Right lobe of liver (tissue), 6 donors: ENCODE results near the gene HOXB6. TPM values are rescaled to one million over a fixed set of nuclear protein-coding genes. Genes with fewer than 3 reads are reported as not detected.
A peak's percentile ranks its signal among the peaks of the same experiment; 100 is the strongest.

ENCODE experiments used
- ATAC-seq, 4 donors: fragments of 200-7000 bp; cut with Tn5 transposase; one replicate each; pipeline ENCODE4 v1.9.1; 2020; ENCODE audit warnings: mild to moderate bottlenecking in 4 of 4, moderate library complexity in 4 of 4
- DNase-seq, 3 donors: peaks; one replicate each; pipeline ENCODE4 v3.0.0-alpha.2; 2020
- H3K27ac ChIP-seq, 3 donors: fragments of 200-600 bp; one replicate each; pipeline ENCODE4 v1.8.0; 2022
- H3K27me3 ChIP-seq, 2 donors: fragments of 200-600 bp; one replicate each; pipeline ENCODE4 v1.8.0; 2022
- H3K36me3 ChIP-seq, 4 donors: fragments of 200-600 bp; sonication (generic) in 1 of 4; one replicate each; pipeline versions ENCODE4 v1.5.1 to v1.8.0; 2017 to 2022; ENCODE audit warnings: control low read depth in 1 of 4
- H3K4me1 ChIP-seq, 4 donors: fragments of 200-600 bp; sonication (generic) in 1 of 4; one replicate each; pipeline versions ENCODE4 v1.5.1 to v1.8.0; 2017 to 2022; ENCODE audit warnings: control low read depth in 1 of 4
- H3K4me3 ChIP-seq, 3 donors: fragments of 200-600 bp; one replicate each; pipeline ENCODE4 v1.8.0; 2022
- H3K9me3 ChIP-seq, 4 donors: fragments of 200-600 bp; sonication (generic) in 1 of 4; one replicate each; pipeline versions ENCODE4 v1.5.1 to v1.8.0; 2017 to 2022; ENCODE audit warnings: control low read depth in 1 of 4
- POLR2A ChIP-seq: fragments of 450-650 bp; IDR thresholded peaks from one replicate; pipeline ENCODE4 v1.6.1; 2017; ENCODE audit warnings: antibody characterized with exemption, mild to moderate bottlenecking
- whole genome bisulfite sequencing: methylation state at CpG from one replicate; pipeline ENCODE4 v1.1.6; 2018; ENCODE audit warnings: low coverage, low lambda C conversion rate; ENCODE audit not compliant: insufficient coverage; ENCODE audit errors: missing lambda C conversion rate; 5-methylcytosine and 5-hydroxymethylcytosine counted together
- intact Hi-C, 2 donors: fragments of 100-400 bp; cut with DNase I; formaldehyde crosslinking; loops; one replicate each; pipeline versions ENCODE4 v1.11.2 to v1.14.1; 2022
- total RNA-seq, 6 experiments: library from RNA; depleted of rRNA in 2 of 6; stranded (reverse); fragments of >200 nt in 2 of 6; fragmentation: NEBNext Ultra II Directional in 3 of 6; extraction: Animal tissue kit (Norgen Biotek cat#: 25700) in 3 of 6; gene quantifications; one replicate each; pipeline versions ENCODE4 v1.1.0 to v1.2.4, GENCODE V29; 2016 to 2023
- TF ChIP-seq, protein P1 (sequence below), 4 donors: fragments of 200-600 bp in 3 of 4; fragments of 450-650 bp in 1 of 4; IDR thresholded peaks; one replicate each; pipeline versions ENCODE4 v1.5.1 to v1.8.0; 2016 to 2022; ENCODE audit warnings: antibody characterized with exemption in 4 of 4, mild to moderate bottlenecking in 2 of 4
- donor health status: DM: no; HTN: yes; CAD: no.
- donor health status: DM: no; HTN: no; CAD: no.
- donor health status: DM: no; HTN: no; CAD: no.
- donor health status: DM: no; HTN: yes; CAD: no.
- donor health status: DM: no; HTN: yes; CAD: no.

HOXB6 gene
- total RNA-seq, 6 experiments from 2014 or later, result 0.18 to 0.83 (median 0.56) TPM

DNA sequence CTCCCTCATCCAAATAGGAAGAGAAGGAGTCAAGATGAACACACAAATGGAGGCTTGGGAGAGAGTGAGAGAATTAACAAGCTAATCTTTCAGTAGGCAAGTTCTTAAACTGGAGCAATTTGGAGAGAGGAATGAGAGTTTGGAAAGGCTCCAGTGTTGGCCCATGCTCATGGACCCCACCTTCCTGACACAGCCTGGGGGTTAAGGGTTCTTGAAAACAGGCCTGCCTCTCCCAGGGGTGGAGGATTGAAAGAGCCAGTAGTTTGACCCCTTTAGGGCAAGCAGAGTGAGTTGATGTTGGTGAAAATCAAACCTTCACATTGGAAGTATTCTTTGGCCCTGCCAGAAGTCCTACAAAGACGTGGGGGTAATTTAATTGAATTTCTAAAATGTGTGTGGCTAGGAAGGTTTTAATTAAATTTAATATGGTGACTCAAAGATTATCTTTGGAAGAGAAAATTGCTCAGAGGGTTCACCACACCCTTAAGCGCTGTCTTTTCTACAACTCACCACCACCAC lies 20.5 kb downstream of the HOXB6 start:
- Histone ChIP-seq H3K4me3 (no peak overlapping the region), H3K36me3 (no peaks in the 10 kb centered on the region), H3K9me3 (no peaks in the 10 kb centered on the region), H3K27ac (no peak overlapping the region), H3K4me1 (peaks cover 0 to 13% (median 4%) of the 10 kb centered on the region in 4 donors), H3K27me3 (peaks cover 0 to 52% of the 10 kb centered on the region in 2 donors)
- DNase-seq, result no peak
- no peak for ATAC-seq
- 15% methylated on average over 2 of the region's 2 CpGs for WGBS
- intact Hi-C loops, result no loop called here
- TF ChIP-seq POLR2A, result no peak
- TF ChIP-seq, protein P1, sequence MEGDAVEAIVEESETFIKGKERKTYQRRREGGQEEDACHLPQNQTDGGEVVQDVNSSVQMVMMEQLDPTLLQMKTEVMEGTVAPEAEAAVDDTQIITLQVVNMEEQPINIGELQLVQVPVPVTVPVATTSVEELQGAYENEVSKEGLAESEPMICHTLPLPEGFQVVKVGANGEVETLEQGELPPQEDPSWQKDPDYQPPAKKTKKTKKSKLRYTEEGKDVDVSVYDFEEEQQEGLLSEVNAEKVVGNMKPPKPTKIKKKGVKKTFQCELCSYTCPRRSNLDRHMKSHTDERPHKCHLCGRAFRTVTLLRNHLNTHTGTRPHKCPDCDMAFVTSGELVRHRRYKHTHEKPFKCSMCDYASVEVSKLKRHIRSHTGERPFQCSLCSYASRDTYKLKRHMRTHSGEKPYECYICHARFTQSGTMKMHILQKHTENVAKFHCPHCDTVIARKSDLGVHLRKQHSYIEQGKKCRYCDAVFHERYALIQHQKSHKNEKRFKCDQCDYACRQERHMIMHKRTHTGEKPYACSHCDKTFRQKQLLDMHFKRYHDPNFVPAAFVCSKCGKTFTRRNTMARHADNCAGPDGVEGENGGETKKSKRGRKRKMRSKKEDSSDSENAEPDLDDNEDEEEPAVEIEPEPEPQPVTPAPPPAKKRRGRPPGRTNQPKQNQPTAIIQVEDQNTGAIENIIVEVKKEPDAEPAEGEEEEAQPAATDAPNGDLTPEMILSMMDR (IDR thresholded peaks at IDR 0.05), result no peak

DNA sequence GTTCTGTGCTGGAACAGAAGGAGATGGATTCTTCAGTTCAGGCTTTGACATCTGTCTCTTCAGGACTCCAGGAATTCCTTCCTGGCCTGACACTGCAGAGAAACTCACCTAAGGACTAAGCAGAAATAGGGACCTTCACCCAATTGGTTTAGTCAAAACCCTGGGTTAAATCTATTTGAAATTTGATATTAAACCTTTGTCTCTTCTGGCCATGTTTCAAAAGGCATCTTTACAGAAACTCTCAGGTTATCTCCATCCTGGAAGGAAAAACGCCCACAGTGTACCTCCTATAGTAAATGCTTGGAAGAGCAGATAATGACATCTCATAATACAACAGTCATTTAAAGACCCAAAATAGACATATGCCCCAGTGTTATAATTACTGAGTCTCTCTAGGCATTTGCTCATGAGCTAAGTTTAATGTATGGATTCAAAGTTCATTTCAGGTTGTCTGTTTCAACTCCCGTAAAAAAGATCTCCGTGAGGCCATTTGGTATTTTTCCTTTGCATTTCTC lies 21.0 kb downstream of the HOXB6 start:
- ATAC-seq, result no peak
- 24% methylated on average over 3 of the region's 3 CpGs for WGBS

DNA sequence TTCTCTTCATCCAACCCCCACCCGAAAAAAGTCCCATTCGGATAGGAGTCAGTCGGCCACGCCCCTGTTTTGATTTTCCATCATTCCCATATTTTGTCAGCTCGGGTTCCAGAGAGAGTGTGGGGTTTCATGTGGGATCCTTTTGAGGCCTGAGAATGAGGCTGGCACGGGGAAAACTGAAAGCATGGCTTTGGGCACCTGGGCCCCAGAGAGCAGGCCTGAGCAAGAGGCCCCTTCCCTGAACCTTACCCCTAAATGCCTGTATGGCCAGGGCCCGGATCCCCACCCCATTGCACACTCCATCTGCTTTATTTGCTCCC lies 22.1 kb downstream of the HOXB6 start:
- Histone ChIP-seq H3K9me3 (no peaks in the 10 kb centered on the region), H3K27ac (peak overlapping the region; percentile 77 to 91 (median 78)), H3K4me3 (peak overlapping the region in 1 of 3 donors; percentile 41), H3K4me1 (peaks cover 0 to 13% (median 4%) of the 10 kb centered on the region in 4 donors), H3K36me3 (no peaks in the 10 kb centered on the region), H3K27me3 (peaks cover 0 to 55% of the 10 kb centered on the region in 2 donors)
- DNase-seq (no peak), ATAC-seq (no peak)
- TF ChIP-seq POLR2A, result no peak
- TF ChIP-seq, protein P1 (IDR thresholded peaks at IDR 0.05), result no peak
- intact Hi-C loops, result no loop called here
- 7% methylated on average over 7 of the region's 7 CpGs for WGBS

More for the DNA sequence above, 21.0 kb downstream of the HOXB6 start:
- H3K27ac ChIP-seq, result no peak overlapping the region
- intact Hi-C loops, result no loop called here
- no peak overlapping the region for H3K4me3 ChIP-seq
- H3K36me3 ChIP-seq, result no peaks in the 10 kb centered on the region
- peaks cover 0 to 55% of the 10 kb centered on the region in 2 donors for H3K27me3 ChIP-seq
- peaks cover 0 to 13% (median 4%) of the 10 kb centered on the region in 4 donors for H3K4me1 ChIP-seq
- H3K9me3 ChIP-seq, result no peaks in the 10 kb centered on the region
- DNase-seq, result no peak
- TF ChIP-seq, protein P1 (IDR thresholded peaks at IDR 0.05), result no peak
- TF ChIP-seq POLR2A, result no peak

DNA sequence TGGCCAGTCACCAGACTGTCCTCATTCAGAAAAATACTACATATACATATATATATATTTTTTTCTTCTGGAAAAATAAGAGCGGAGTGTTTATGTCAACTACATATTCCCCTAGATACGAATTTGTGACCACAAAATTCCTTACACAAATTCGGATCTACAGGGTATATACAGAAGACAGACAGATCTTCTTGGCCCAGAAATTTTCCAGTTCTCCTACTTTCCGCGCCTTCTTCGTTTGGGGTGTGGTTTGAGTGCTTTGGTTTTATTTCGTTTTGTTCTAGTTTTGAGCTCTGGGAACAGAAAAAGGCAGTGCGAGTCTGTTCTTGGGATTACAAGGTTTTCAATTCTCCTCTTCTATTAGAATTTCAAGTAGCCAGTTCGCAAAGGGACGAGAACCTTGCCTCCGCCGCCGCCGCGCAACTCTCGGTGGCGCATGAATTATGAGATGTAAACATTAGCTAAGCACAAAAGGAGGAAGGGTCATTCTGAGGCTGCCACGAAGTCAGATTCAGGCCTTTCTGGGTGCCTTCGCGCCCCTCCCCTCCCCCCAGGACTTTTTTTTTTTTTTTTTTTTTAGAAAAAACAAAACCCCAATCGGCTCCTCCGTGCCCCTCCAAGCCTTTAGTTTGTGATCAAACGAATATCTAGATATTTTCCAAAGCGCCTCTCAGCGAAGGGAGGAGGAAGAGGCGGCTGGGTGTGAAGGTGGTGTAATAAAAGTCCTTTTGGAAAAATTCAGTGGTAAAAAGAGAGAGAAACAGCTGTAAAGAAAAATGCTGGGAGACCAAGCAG lies 24.8 kb downstream of the HOXB6 start:
- TF ChIP-seq, protein P1 (IDR thresholded peaks at IDR 0.05), result no peak
- no peak for TF ChIP-seq POLR2A
- Histone ChIP-seq H3K27me3 (peaks cover 0 to 54% of the 10 kb centered on the region in 2 donors), H3K27ac (peak overlapping the region; percentile 77 to 91 (median 78)), H3K9me3 (no peaks in the 10 kb centered on the region), H3K4me1 (peaks cover 0 to 7% (median 0%) of the 10 kb centered on the region in 4 donors), H3K36me3 (no peaks in the 10 kb centered on the region), H3K4me3 (peak overlapping the region in 1 of 3 donors; percentile 41)
- 9% methylated on average over 26 of the region's 26 CpGs for WGBS
- intact Hi-C loops, result no loop called here
- ATAC-seq (no peak), DNase-seq (no peak)
